ENCODE results near the gene MAP3K2.

DNA sequence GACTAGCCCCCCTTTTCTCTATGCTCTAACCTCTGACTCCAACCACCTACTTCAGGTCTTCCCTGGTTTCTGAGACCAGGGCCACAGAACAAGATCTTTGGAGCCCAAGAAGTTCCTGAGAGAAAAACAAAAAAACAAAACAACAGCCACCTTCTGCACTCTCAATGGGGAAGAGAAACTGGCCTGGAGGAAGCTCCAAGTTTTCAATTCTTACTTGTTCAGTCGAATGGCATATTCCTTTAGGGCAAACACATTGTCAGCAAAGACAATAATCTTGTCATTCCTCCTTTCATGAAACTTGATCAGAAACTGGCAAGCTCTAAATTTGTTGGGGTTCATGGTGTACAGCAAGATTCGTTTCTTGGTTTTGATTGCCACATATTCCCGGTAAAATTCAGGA is 108.8 kb downstream of the MAP3K2 start:
- TF ChIP-seq, protein P1, sequence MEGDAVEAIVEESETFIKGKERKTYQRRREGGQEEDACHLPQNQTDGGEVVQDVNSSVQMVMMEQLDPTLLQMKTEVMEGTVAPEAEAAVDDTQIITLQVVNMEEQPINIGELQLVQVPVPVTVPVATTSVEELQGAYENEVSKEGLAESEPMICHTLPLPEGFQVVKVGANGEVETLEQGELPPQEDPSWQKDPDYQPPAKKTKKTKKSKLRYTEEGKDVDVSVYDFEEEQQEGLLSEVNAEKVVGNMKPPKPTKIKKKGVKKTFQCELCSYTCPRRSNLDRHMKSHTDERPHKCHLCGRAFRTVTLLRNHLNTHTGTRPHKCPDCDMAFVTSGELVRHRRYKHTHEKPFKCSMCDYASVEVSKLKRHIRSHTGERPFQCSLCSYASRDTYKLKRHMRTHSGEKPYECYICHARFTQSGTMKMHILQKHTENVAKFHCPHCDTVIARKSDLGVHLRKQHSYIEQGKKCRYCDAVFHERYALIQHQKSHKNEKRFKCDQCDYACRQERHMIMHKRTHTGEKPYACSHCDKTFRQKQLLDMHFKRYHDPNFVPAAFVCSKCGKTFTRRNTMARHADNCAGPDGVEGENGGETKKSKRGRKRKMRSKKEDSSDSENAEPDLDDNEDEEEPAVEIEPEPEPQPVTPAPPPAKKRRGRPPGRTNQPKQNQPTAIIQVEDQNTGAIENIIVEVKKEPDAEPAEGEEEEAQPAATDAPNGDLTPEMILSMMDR (IDR thresholded peaks at IDR 0.05): no peak
- no peak for TF ChIP-seq POLR2A (IDR thresholded peaks at IDR 0.05)

Data from uterus (tissue), 2 donors.